Epithelial cell of proximal tubule (primary cell): Measurements from ENCODE around the gene TMEM138. TPM values are rescaled to one million over a fixed set of nuclear protein-coding genes. Genes with fewer than 3 reads are reported as not detected.

Experiments used
- DNase-seq: peaks from one replicate; pipeline ENCODE4 v3.0.0-alpha.2; 2011; ENCODE audit warnings: low read depth
- H3K4me3 ChIP-seq: 2 replicates; pipeline ENCODE4 v1.5.1; 2011; ENCODE audit warnings: low read depth, mild to moderate bottlenecking, low read length
- total RNA-seq: library from RNA; depleted of rRNA; stranded (reverse); fragments of >200 nt; gene quantifications from 2 replicates; pipeline ENCODE4 v1.2.3, GENCODE V29; 2015
- TF ChIP-seq, protein P1 (sequence below): conservative IDR thresholded peaks from 2 replicates; pipeline ENCODE4 v1.5.1; 2012; ENCODE audit warnings: low read depth, mild to moderate bottlenecking, low read length

TMEM138 gene
- total RNA-seq, 1 donor from 2014 or later: 21.9 TPM

- TF ChIP-seq, protein P1, sequence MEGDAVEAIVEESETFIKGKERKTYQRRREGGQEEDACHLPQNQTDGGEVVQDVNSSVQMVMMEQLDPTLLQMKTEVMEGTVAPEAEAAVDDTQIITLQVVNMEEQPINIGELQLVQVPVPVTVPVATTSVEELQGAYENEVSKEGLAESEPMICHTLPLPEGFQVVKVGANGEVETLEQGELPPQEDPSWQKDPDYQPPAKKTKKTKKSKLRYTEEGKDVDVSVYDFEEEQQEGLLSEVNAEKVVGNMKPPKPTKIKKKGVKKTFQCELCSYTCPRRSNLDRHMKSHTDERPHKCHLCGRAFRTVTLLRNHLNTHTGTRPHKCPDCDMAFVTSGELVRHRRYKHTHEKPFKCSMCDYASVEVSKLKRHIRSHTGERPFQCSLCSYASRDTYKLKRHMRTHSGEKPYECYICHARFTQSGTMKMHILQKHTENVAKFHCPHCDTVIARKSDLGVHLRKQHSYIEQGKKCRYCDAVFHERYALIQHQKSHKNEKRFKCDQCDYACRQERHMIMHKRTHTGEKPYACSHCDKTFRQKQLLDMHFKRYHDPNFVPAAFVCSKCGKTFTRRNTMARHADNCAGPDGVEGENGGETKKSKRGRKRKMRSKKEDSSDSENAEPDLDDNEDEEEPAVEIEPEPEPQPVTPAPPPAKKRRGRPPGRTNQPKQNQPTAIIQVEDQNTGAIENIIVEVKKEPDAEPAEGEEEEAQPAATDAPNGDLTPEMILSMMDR: peak; percentile 97
- no peak for DNase-seq
- H3K4me3 ChIP-seq: no peak overlapping the region
Measured at GRCh38 chr11:61336171-61336935, 25.8 kb upstream of the TMEM138 start.

DNA sequence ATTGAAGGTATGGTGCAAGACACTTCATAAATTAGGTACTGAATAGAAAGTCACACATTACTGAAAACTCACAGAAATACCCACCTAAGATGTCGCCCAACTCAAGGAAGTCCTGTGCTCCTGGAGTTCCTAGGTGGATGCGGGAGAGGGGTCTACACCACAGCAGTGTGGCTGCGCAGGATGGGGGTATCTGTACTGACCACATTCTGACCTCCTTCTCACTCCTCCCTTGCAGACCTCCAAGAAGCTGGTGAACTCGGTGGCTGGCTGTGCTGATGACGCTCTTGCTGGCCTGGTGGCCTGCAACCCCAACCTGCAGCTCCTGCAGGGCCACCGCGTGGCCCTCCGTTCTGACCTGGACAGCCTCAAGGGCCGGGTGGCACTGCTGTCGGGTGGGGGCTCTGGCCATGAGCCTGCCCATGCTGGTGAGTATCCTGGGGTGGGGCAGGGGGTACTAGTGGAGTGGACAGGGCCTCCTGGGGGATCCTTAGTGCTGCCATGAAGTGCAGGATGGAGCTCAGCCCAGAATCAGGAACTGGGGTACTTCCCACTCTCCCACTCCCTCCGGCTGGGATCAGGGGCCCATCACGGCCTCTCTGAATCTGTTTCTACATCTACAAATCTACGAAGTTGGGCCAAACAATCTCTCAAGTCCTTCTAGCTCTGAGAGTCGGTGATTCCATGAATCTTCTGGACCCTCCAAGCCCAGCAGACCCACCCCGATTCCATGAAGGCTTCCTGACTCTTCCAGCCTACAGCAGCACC is 24.3 kb upstream of the TMEM138 start:
- H3K4me3 ChIP-seq: no peak overlapping the region
- DNase-seq: no peak
- TF ChIP-seq, protein P1: no peak

DNA sequence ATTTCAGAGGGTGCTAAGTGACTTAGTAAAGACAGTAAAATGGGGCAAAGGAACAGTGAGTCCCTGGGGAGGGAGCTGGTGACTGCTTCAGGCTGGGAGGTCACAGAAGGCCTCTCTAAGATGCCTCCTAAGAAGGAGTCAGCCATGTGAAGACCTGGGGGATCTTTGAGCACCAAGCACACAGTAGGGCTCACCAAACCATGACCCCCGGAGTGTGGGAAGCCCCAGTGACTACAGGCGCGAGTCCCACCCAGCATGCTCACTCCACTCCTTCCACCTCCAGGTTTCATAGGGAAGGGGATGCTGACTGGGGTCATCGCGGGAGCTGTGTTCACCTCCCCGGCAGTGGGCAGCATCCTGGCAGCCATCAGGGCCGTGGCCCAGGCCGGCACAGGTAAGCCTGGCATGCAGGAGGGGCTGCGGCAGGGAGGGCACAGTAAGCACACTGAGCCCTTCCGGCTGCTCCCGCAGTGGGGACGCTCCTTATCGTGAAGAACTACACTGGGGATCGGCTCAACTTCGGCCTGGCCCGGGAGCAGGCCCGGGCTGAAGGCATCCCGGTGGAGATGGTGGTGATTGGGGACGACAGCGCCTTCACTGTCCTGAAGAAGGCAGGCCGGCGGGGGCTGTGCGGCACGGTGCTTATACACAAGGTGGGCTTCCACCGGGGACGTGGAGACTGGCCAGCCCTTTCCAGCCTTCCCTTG is 23.2 kb upstream of the TMEM138 start:
- TF ChIP-seq, protein P1: no peak
- DNase-seq: no peak
- H3K4me3 ChIP-seq: no peak overlapping the region

DNA sequence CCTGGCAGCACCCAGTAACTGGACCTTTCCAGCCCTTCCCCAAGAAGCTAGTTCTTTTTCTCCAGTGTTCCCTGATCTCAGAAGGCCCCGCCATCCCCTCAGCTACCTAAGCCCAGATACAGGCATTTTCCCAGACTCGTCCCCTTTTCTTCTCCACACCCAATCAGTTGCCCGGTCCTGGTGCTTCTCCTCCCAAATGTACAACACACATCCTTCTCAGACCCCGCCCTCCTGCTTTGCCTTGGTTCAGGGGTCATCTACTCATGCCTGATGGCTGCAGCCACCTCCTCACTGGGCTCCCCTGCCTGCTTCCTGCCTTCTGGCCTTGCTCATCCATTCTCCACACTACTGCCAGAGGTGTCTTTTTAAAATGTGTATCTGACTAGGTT is 22.7 kb upstream of the TMEM138 start:
- TF ChIP-seq, protein P1: no peak
- H3K4me3 ChIP-seq: no peak overlapping the region
- no peak for DNase-seq

GRCh38 chr11:61340979-61341378 is 21.2 kb upstream of the TMEM138 start:
- no peak overlapping the region for H3K4me3 ChIP-seq
- TF ChIP-seq, protein P1: no peak
- no peak for DNase-seq

DNA sequence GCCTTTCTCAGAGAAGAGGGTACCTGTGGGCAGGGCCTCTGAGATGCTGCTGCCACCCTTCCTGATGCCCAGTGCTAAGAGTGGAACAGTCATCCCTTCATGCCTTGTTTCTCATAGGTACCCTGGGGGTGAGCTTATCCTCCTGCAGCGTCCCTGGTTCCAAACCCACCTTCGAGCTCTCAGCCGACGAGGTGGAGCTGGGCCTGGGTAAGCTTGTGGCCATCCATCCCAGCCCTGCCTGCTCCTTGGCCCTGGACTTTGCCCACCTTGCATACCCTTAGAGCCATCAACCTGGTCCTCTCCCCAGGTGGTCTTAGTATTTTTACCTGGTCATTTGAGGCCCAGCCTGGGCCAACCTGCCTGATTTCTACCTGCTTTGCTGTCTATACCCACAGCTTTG is 20.5 kb upstream of the TMEM138 start:
- TF ChIP-seq, protein P1: no peak
- DNase-seq: no peak
- no peak overlapping the region for H3K4me3 ChIP-seq
